ENCODE data around the gene MS4A18.

The MS4A18 gene

DNA sequence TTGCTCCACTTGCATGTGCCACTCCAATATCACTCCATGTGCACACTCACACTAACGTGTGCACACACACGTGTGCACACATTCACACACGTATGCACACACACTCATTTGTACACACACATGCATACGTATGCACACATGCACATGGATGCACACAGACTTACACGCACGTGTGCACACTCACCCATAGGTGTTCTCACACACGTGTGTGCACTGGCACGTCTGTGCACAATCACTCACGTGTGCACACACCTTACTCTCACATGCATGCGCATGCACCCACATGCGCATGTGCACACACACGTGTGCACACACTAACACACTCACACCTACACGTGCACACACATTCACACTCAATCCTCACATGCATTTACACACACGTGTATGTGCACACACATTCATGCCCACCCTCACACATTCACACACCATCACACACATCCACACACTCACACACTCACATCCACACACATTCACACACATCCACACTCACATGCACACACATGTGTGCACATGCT lies 22.9 kb downstream of the MS4A18 start:
- DNase-seq (ENCODE audit: low read depth): no peak
- TF ChIP-seq, protein P1, sequence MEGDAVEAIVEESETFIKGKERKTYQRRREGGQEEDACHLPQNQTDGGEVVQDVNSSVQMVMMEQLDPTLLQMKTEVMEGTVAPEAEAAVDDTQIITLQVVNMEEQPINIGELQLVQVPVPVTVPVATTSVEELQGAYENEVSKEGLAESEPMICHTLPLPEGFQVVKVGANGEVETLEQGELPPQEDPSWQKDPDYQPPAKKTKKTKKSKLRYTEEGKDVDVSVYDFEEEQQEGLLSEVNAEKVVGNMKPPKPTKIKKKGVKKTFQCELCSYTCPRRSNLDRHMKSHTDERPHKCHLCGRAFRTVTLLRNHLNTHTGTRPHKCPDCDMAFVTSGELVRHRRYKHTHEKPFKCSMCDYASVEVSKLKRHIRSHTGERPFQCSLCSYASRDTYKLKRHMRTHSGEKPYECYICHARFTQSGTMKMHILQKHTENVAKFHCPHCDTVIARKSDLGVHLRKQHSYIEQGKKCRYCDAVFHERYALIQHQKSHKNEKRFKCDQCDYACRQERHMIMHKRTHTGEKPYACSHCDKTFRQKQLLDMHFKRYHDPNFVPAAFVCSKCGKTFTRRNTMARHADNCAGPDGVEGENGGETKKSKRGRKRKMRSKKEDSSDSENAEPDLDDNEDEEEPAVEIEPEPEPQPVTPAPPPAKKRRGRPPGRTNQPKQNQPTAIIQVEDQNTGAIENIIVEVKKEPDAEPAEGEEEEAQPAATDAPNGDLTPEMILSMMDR (IDR thresholded peaks at IDR 0.05; ENCODE audit: low read length, missing control alignments): no peak
- H3K4me3 ChIP-seq (replicated peaks; ENCODE audit: low read depth, low read length): no peak overlapping the region

DNA sequence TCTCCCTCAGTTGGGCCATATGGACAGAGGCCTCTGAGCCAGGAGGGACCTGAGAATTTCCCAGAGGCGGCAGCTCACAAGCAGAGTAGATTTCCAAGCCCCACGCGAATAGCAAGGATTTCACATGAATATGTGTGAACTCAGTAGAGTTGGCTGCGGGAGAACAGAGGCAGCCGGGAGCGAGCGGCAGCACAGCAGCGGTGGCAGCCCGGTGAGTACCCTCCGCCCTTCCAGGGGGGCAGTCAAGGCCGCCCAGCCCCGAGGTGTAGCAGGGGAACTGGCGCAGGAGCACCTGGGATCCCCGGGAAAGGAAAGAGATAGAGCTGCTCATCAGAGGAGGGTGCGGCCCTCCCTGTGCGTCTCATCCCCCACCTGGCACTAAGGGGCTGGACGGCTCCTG lies 23.7 kb downstream of the MS4A18 start:
- DNase-seq (ENCODE audit: low read depth): no peak

DNA sequence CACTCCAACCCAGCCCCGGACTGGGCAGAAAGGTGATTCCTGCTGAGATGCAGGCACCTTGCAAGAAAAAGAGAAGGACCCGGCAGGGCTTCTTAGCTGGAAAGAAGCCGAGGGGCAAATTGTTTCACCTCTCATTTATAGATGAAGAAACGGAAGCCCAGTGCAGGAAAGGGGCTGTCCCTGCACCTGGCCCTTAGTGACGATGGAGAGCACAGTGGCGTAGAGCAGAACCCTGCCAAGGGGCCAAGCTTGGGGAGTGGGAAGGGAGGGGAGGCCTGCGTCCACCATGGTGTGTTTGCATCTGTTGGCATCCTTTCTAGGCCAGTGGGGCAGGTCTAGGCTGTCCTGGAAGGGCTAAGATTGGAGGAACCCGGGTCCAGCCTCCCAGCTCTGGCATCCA lies 24.3 kb downstream of the MS4A18 start:
- TF ChIP-seq, protein P1 (IDR thresholded peaks at IDR 0.05; ENCODE audit: low read length, missing control alignments): no peak
- no peak overlapping the region for H3K4me3 ChIP-seq (replicated peaks; ENCODE audit: low read depth, low read length)
- no peak for DNase-seq (ENCODE audit: low read depth)

More for the DNA sequence above, 23.7 kb downstream of the MS4A18 start:
- no peak overlapping the region for H3K4me3 ChIP-seq (replicated peaks; ENCODE audit: low read depth, low read length)
- TF ChIP-seq, protein P1 (IDR thresholded peaks at IDR 0.05; ENCODE audit: low read length, missing control alignments): no peak

DNA sequence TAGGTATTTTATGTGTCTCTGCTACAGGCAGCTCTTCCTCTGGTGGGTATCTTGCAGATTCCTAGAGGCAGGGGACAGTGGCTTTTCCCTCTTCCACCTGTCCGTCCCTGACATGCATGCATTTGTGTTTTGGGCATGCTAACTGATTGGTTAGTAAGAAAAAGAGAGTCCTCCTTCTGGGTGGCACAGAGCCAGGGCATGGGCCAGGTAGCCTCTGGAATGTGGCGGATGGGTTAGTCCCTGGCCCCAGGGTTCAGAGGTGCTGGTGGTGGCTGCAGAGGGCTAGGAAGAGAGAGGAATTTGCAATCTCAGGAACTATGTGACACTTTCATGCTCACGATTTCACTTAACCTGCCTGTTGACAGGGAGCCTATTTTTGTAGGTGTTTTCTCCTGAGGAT lies 26.4 kb downstream of the MS4A18 start:
- TF ChIP-seq, protein P1 (IDR thresholded peaks at IDR 0.05; ENCODE audit: low read length, missing control alignments): no peak
- H3K4me3 ChIP-seq (replicated peaks; ENCODE audit: low read depth, low read length): no peak overlapping the region
- DNase-seq (ENCODE audit: low read depth): no peak

DNA sequence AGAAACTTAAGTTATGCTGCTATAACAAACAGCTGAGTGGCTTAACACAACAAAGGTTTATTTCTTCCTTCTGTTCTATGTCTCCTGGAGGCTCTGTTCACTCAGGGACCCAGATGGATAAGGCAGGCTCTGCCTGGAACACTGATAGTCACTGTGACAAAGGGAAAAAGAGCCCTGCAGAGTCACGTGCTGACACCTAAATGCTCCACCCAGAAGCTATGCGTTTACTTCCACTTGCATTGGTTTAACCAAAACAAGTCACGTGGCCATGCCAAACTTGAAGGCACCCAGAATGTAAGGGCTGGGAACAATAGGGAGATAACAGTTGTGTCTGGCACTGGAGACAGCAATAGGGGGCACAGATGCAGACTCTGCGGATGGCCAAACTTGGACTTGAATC lies 28.8 kb downstream of the MS4A18 start:
- no peak overlapping the region for H3K4me3 ChIP-seq (replicated peaks; ENCODE audit: low read depth, low read length)
- TF ChIP-seq, protein P1 (IDR thresholded peaks at IDR 0.05; ENCODE audit: low read length, missing control alignments): no peak
- no peak for DNase-seq (ENCODE audit: low read depth)

DNA sequence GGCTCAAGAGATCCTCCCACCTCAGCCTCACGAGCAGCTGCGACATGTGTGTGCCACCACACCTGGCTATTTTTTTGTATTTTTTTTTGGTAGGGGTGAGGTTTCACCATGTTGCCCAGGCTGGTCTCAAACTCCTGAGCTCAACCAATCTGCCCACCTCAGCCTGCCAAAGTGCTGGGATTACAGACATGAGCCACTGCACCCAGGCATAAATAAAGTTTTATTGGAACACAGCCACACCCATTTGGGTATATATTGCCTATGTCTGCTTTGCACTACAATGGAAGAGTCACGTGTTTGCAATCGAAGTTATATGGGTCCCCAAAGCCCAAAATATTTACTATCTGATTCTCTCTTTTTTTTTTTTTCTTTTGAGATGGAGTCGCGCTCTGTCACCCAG lies 30.4 kb downstream of the MS4A18 start:
- H3K4me3 ChIP-seq (replicated peaks; ENCODE audit: low read depth, low read length): no peak overlapping the region
- TF ChIP-seq, protein P1 (IDR thresholded peaks at IDR 0.05; ENCODE audit: low read length, missing control alignments): no peak
- no peak for DNase-seq (ENCODE audit: low read depth)

DNA sequence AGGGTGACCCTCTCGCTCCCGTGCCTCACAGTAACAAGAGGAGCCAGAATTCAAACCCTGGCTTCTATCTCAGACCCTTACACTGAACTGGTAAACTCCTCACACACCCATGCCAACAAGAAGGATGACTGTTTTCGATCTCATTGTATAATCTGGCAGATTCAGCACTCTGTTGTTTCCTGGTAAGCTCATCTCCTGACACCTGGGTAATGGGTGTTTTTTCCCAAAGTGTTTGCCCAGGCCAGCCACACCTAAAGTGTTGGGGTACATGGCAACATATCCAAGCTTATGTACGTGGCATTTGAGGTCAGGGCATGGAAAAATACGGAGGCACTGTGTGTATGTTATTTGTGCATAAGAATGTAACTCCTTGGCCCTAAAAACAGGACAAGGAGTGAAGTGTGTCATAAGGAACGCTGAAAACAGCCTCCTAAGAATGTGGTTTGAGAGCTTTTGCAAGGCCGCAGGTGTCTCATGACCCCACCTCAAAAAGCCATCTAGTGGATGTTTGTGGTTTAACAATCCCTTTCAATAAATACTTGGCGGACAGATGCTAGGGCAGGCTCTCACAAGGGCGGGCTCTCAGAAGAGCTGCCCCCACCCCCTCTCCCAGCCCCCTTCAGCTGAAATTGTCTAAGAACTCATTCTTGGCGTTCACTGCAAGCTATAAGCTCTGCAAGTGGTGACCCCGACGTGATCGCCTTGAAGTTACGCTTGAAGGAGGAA lies 31.9 kb downstream of the MS4A18 start, which contains the start of gene MS4A15:
TSS of gene MS4A15 (plus strand) at position 561 of the 726 bp plus-strand sequence. CDS start 6,867 bp downstream, outside the sequence.
- DNase-seq (ENCODE audit: low read depth): peak; percentile 24
- TF ChIP-seq, protein P1 (IDR thresholded peaks at IDR 0.05; ENCODE audit: low read length, missing control alignments): peak; percentile 21
- H3K4me3 ChIP-seq (replicated peaks; ENCODE audit: low read depth, low read length): no peak within 1 kb of the TSS
